GM12801 (cell line): ENCODE data around the gene MYO18B.

Experiments used
- CTCF ChIP-seq: IDR thresholded peaks from one replicate; pipeline ENCODE4 v1.5.1; 2011; ENCODE audit warnings: control low read depth; ENCODE audit not compliant: insufficient read length; ENCODE audit errors: extremely low read depth

MYO18B gene

GRCh38 chr22:26068571-26068970 is 326.6 kb downstream of the MYO18B start:
- no peak for TF ChIP-seq CTCF

- TF ChIP-seq CTCF = no peak
Observed at GRCh38 chr22:26072621-26073020, 330.6 kb downstream of the MYO18B start.

- TF ChIP-seq CTCF = no peak
Observed at GRCh38 chr22:26075251-26075650, 333.3 kb downstream of the MYO18B start.

GRCh38 chr22:26079009-26079408 is 337.0 kb downstream of the MYO18B start:
- TF ChIP-seq CTCF = no peak
